ENCODE results near the gene HSPA4.

Gene HSPA4

DNA sequence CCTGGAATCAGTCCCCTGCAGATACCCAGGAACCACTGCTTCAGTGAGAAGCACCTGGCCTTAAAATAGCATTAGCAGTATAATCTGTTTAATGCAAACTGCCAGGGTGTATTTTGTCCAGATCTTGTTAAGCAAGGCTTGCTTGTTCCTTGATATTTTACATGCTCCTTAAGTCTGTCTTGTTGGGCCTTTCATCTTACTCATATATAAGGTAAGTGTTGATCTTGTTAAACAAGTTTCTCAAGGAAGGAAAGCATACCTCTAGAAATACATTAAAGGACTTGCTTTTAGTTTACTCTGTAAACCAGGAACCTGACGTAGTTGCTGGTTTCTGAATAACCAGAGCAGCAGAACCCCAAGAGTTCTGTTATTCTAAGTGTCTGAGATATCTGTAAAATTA lies 13.7 kb downstream of the HSPA4 start:
- H3K27ac ChIP-seq: no peak overlapping the region
- TF ChIP-seq ZFX (IDR thresholded peaks at IDR 0.05; ENCODE audit: borderline replicate concordance) (no peak), CTCF (IDR thresholded peaks at IDR 0.05) (no peak)

- TF ChIP-seq CTCF (IDR thresholded peaks at IDR 0.05) (no peak), ZFX (IDR thresholded peaks at IDR 0.05; ENCODE audit: borderline replicate concordance) (no peak)
- no peak overlapping the region for H3K27ac ChIP-seq
These were observed 14.2 kb downstream of the HSPA4 start for GRCh38 chr5:133066045-133066444.

DNA sequence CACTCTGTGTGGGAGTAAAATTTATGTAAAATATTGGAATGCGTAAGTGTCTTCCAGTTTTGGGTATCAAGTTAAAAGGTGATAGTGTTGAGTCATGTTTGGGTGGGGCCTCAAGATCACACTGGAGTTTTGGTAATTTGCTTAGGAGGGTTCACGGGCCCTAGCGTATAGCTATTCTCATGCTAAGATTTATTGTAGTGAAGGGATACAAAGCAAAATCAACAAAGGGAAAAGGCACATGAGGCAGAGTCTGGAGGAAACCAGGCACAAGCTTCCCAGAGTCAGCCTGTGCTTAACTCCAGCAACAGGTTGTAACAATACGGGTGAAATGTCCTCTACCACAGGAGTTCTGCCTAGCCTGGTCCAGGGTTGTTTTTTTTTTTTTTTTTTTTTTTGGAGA lies 20.2 kb downstream of the HSPA4 start:
- H3K27ac ChIP-seq: no peak overlapping the region
- TF ChIP-seq ZFX (IDR thresholded peaks at IDR 0.05; ENCODE audit: borderline replicate concordance): no peak
- no peak for TF ChIP-seq CTCF (IDR thresholded peaks at IDR 0.05)

- H3K27ac ChIP-seq: no peak overlapping the region
- TF ChIP-seq CTCF (IDR thresholded peaks at IDR 0.05) (no peak), ZFX (IDR thresholded peaks at IDR 0.05; ENCODE audit: borderline replicate concordance) (no peak)
These were observed 24.0 kb downstream of the HSPA4 start for GRCh38 chr5:133075572-133076536.

DNA sequence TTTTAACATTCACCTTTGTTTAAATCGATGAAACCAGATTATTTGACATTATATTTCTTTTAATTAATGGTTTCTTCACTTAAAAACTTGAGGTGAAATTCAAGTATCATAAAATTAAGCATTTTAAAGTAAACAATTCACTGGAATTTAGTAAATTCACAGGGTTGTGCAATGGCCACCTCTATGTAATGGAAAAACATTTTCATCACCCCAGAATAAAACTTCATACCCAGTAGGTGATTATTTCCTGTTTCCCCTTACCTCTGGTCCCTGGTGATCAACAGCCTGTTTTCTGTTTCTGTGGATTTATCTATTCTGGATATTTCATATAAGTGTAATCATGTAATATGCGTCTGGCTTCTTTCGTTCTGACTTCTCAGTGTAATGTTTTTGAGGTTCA lies 27.2 kb downstream of the HSPA4 start:
- no peak overlapping the region for H3K27ac ChIP-seq
- TF ChIP-seq ZFX (IDR thresholded peaks at IDR 0.05; ENCODE audit: borderline replicate concordance) (no peak), CTCF (IDR thresholded peaks at IDR 0.05) (no peak)

- no peak overlapping the region for H3K27ac ChIP-seq
- TF ChIP-seq CTCF (IDR thresholded peaks at IDR 0.05) (no peak), ZFX (IDR thresholded peaks at IDR 0.05; ENCODE audit: borderline replicate concordance) (no peak)
These were observed 29.2 kb downstream of the HSPA4 start for GRCh38 chr5:133081036-133081435.

- H3K27ac ChIP-seq: no peak overlapping the region
- no peak for TF ChIP-seq CTCF (IDR thresholded peaks at IDR 0.05)
- TF ChIP-seq ZFX (IDR thresholded peaks at IDR 0.05; ENCODE audit: borderline replicate concordance): no peak
These were observed 29.9 kb downstream of the HSPA4 start for GRCh38 chr5:133081703-133082102.
